Measurements from ENCODE around the gene NOL3. TPM values are rescaled to one million over a fixed set of nuclear protein-coding genes. Genes with fewer than 3 reads are reported as not detected.
A peak's percentile ranks its signal among the peaks of the same experiment; 100 is the strongest.

Gene NOL3
- total and polyA plus RNA-seq, 2 of the 13 experiments (the other 11 are each of a cell fraction or from before 2014, with no cell fraction given), result 5.7 to 20.5 TPM

GRCh38 chr16:67150047-67150832 lies 20.1 kb upstream of the NOL3 start (continued):
- TF ChIP-seq TFE3 (CRISPR knock-in tag; IDR thresholded peaks at IDR 0.05) (no peak), IRF1 (CRISPR knock-in tag; IDR thresholded peaks at IDR 0.05; ENCODE audit: low read depth) (no peak), AKAP8 (CRISPR knock-in tag; IDR thresholded peaks at IDR 0.05) (no peak; the same call in 1 of the 2 replicates), TOPORS (CRISPR knock-in tag; IDR thresholded peaks at IDR 0.05) (no peak), ZFP82 (CRISPR knock-in tag; IDR thresholded peaks at IDR 0.05; ENCODE audit: borderline replicate concordance) (no peak), KLF9 (CRISPR knock-in tag; IDR thresholded peaks at IDR 0.05; ENCODE audit: low read depth) (no peak), HOXD1 (CRISPR knock-in tag; IDR thresholded peaks at IDR 0.05) (no peak), SMARCE1 (IDR thresholded peaks at IDR 0.05; ENCODE audit: borderline replicate concordance) (no peak), TBX3 (IDR thresholded peaks at IDR 0.05; ENCODE audit: borderline replicate concordance) (no peak), TCF12 (IDR thresholded peaks at IDR 0.05) (no peak), TCF12 (CRISPR knock-in tag; IDR thresholded peaks at IDR 0.05) (0 out of 2 replicates have a peak, but pooled peaks have one; percentile 41), NCOA2 (CRISPR knock-in tag; IDR thresholded peaks at IDR 0.05) (no peak), ZNF574 (CRISPR knock-in tag; IDR thresholded peaks at IDR 0.05) (no peak; the same call in 1 of the 2 replicates), TP53 (CRISPR knock-in tag; conservative IDR thresholded peaks at IDR 0.05) (no peak), BATF2 (CRISPR knock-in tag; IDR thresholded peaks at IDR 0.05) (no peak), ZNF232 (CRISPR knock-in tag; IDR thresholded peaks at IDR 0.05; ENCODE audit: borderline replicate concordance) (no peak), MYC (CRISPR knock-in tag; IDR thresholded peaks at IDR 0.05; ENCODE audit: borderline replicate concordance) (0 out of 2 replicates have a peak, but pooled peaks have one; percentile 8)
- TF ChIP-seq, protein P1, sequence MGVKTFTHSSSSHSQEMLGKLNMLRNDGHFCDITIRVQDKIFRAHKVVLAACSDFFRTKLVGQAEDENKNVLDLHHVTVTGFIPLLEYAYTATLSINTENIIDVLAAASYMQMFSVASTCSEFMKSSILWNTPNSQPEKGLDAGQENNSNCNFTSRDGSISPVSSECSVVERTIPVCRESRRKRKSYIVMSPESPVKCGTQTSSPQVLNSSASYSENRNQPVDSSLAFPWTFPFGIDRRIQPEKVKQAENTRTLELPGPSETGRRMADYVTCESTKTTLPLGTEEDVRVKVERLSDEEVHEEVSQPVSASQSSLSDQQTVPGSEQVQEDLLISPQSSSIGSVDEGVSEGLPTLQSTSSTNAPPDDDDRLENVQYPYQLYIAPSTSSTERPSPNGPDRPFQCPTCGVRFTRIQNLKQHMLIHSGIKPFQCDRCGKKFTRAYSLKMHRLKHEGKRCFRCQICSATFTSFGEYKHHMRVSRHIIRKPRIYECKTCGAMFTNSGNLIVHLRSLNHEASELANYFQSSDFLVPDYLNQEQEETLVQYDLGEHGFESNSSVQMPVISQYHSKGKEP (CRISPR knock-in tag; IDR thresholded peaks at IDR 0.05), result no peak
- TF ChIP-seq, protein P2, sequence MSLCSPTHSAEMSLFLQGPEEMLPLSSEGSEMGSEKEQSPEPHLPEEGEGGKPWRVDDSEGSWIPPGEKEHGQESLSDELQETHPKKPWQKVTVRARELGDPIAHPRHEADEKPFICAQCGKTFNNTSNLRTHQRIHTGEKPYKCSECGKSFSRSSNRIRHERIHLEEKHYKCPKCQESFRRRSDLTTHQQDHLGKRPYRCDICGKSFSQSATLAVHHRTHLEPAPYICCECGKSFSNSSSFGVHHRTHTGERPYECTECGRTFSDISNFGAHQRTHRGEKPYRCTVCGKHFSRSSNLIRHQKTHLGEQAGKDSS (CRISPR knock-in tag; IDR thresholded peaks at IDR 0.05; ENCODE audit: borderline replicate concordance, low read depth), result no peak
